Stomach (tissue), 4 donors: Measurements from ENCODE around the gene MAP3K5.
"Not testable (repeated sequence)": the region's sequence is repeated elsewhere in the genome, so short reads cannot be mapped to it uniquely, and the experiment has no call there.

Source experiments
- POLR2AphosphoS5 ChIP-seq, 3 donors: sonication (generic); formaldehyde crosslinking; IDR thresholded peaks; one replicate each; pipeline ENCODE4 v1.6.1; 2016; ENCODE audit warnings: antibody characterized with exemption in 3 of 3
- TF ChIP-seq, protein P1 (sequence below), 7 experiments: fragments of 450-650 bp in 4 of 7; fragments of 200-600 bp in 3 of 7; sonication (generic) in 3 of 7; IDR thresholded peaks; one replicate each; pipeline ENCODE4 v1.5.1; 2016 to 2019; ENCODE audit warnings: antibody characterized with exemption in 7 of 7, control low read depth in 2 of 7, mild to moderate bottlenecking in 1 of 7

DNA sequence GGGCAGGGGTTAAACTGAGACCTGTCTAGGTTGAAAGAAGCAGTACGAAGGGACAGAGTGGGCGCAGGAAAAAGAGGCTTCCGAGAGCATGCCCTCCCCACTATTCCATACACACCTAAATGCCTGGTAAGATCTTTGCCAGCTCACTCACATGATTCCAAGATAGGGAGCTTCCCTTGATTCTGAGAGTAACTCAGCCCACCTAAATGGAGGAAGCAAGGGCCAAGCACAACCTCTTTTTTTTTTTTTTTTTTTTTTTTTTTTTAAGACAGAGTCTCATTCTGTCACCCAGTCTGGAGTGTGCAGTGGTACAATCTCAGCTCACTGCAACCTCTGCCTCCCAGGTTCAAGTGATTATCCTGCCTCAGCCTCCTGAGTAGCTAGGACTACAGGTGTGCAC, 2.8 kb downstream of the MAP3K5 start:
- TF ChIP-seq, protein P1, sequence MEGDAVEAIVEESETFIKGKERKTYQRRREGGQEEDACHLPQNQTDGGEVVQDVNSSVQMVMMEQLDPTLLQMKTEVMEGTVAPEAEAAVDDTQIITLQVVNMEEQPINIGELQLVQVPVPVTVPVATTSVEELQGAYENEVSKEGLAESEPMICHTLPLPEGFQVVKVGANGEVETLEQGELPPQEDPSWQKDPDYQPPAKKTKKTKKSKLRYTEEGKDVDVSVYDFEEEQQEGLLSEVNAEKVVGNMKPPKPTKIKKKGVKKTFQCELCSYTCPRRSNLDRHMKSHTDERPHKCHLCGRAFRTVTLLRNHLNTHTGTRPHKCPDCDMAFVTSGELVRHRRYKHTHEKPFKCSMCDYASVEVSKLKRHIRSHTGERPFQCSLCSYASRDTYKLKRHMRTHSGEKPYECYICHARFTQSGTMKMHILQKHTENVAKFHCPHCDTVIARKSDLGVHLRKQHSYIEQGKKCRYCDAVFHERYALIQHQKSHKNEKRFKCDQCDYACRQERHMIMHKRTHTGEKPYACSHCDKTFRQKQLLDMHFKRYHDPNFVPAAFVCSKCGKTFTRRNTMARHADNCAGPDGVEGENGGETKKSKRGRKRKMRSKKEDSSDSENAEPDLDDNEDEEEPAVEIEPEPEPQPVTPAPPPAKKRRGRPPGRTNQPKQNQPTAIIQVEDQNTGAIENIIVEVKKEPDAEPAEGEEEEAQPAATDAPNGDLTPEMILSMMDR (IDR thresholded peaks at IDR 0.05), result not testable (repeated sequence)
- TF ChIP-seq POLR2AphosphoS5 (IDR thresholded peaks at IDR 0.05), result not testable (repeated sequence)
